Stimulated activated effector memory CD8-positive, alpha-beta T cell treated with anti-CD3 and anti-CD28 coated beads, Interleukin-12 subunit alpha, Interleukin-12 subunit beta, amount 100 ng/mL, for 72 hours (primary cell): ENCODE results near the gene KLHL13.

Source experiments
- ATAC-seq: fragments of 150-1000 bp; cut with Tn5 transposase; 2 replicates; pipeline ENCODE4 v1.10.0; 2021
- DNase-seq, 2 donors: peaks; one replicate each; pipeline ENCODE4 v3.0.0; 2021 to 2022; ENCODE audit warnings: low spot score in 2 of 2
- H3K27ac Mint-ChIP-seq: one replicate; pipeline ENCODE4 v1.8.0; 2022; ENCODE audit warnings: mild to moderate bottlenecking, mixed read lengths
- H3K36me3 Mint-ChIP-seq: one replicate; pipeline ENCODE4 v1.8.0; 2022; ENCODE audit warnings: mild to moderate bottlenecking, mixed read lengths
- H3K4me1 Mint-ChIP-seq: one replicate; pipeline ENCODE4 v1.8.0; 2022; ENCODE audit warnings: mixed read lengths
- H3K4me3 Mint-ChIP-seq: one replicate; pipeline ENCODE4 v1.8.0; 2022; ENCODE audit warnings: mild to moderate bottlenecking, mixed read lengths
- H3K9me3 Mint-ChIP-seq: one replicate; pipeline ENCODE4 v1.8.0; 2022; ENCODE audit warnings: mixed read lengths

The KLHL13 gene

DNA sequence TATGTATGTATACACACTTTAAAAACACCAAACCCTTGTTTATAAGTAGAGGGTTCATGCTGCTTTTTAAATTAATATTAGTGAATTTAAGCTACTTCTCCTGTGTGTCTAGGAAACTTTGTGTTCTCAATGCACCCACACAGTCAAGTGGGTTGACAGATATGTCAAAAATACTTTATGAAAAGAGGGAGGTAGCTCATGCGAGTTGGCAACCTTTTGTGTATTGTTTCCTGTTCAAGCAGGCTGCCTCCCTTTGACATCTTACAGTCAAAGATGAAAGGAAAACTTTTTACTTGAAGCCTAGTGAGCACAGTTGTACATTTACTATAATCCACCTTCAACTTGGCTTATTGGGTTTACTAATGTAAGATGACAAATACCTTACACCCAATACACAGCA is 218.4 kb downstream of the KLHL13 start:
- no peak overlapping the region for H3K27ac Mint-ChIP-seq
- no peaks in the 10 kb centered on the region for H3K9me3 Mint-ChIP-seq
- no peak for ATAC-seq
- no peak overlapping the region for H3K4me3 Mint-ChIP-seq
- H3K36me3 Mint-ChIP-seq: no peaks in the 10 kb centered on the region
- no peaks in the 10 kb centered on the region for H3K4me1 Mint-ChIP-seq
- no peak for DNase-seq

DNA sequence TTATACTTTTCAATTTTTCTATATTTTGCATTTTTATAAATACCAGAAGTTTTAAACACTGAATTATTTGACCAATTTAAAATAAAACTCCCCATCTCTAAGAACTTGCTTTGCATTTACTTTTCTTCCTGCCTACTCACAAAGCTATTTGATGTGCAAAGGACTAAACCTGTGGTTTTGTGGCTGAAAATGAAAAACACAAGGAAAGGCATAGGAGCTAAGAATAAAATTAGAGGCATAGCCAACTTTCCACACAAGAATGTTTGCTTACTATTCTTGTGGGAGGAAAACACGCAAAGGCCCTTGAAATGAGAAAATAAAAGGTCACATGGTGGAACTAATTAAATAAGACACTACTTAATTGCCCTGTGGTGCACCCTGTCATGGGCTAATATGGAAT is 221.2 kb downstream of the KLHL13 start:
- H3K27ac Mint-ChIP-seq: no peak overlapping the region
- ATAC-seq (no peak), DNase-seq (no peak)
- no peaks in the 10 kb centered on the region for H3K4me1 Mint-ChIP-seq
- H3K36me3 Mint-ChIP-seq: no peaks in the 10 kb centered on the region
- no peaks in the 10 kb centered on the region for H3K9me3 Mint-ChIP-seq
- H3K4me3 Mint-ChIP-seq: no peak overlapping the region

DNA sequence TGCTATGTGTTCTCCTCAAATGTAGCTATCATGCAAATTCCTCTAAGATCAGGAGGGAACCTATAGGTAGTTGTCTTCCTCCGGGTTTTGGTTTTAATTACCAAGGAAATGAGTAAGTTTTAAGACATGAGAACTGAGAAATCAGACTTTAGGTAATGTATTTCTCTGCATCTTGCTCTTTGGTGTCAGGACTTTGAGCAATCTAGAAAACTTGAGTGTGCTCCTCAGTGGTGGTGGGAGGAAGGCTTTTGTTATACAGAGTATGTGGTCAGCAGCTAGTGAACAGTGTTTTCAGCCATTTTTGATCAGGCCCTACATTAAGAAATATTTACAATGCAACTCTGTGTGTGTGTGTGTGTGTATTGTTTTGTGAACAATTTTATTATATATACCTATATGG is 224.1 kb downstream of the KLHL13 start:
- no peak overlapping the region for H3K4me3 Mint-ChIP-seq
- no peak for ATAC-seq
- H3K36me3 Mint-ChIP-seq: no peaks in the 10 kb centered on the region
- no peak for DNase-seq
- no peaks in the 10 kb centered on the region for H3K9me3 Mint-ChIP-seq
- H3K4me1 Mint-ChIP-seq: no peaks in the 10 kb centered on the region
- no peak overlapping the region for H3K27ac Mint-ChIP-seq

DNA sequence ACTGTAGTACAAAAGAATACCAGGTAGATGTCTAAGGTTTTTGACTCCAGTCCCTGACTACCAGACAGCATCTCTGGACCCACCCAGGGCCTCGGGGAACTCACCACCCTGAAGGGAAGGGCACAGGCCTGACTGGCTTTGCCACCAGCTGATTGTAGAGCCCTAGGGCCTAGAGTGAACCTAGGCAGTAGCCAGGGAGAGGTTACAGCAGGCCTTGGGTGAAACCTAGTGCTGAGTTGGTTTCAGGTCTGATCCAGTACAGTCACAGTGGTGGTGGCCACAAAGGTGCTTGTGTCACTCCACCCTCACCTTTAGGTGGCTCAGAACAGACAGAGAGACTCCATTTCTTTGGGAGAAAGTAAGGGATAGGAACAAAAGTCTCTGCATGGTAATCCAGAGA is 244.8 kb downstream of the KLHL13 start:
- Mint-ChIP-seq H3K9me3 (peaks cover 9% of the 10 kb centered on the region), H3K4me3 (no peak overlapping the region), H3K27ac (no peak overlapping the region), H3K36me3 (no peaks in the 10 kb centered on the region), H3K4me1 (no peaks in the 10 kb centered on the region)
- ATAC-seq (no peak), DNase-seq (no peak)

- no peaks in the 10 kb centered on the region for H3K36me3 Mint-ChIP-seq
- H3K27ac Mint-ChIP-seq: no peak overlapping the region
- no peak overlapping the region for H3K4me3 Mint-ChIP-seq
Measured at GRCh38 chrX:117860517-117860916, 256.1 kb downstream of the KLHL13 start.

DNA sequence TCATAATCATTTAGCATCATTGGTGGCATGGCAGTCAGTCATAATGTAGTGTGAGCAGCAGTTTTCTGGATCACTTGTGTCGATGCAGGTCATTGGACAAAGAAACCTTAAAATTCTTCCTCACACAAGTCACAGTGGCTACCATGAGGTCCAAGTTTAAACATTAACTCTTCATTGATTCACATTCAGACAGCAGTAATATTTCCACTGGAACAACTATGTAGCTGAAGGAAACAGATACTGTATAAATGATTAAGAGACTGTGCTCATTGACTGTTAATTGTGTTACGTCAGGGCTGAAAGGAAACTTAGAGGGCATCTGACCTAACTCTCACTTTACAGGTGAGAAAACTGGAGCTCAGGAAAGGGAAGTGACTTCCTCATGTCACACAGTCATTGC is 261.8 kb downstream of the KLHL13 start:
- Mint-ChIP-seq H3K9me3 (peaks cover 4% of the 10 kb centered on the region), H3K36me3 (no peaks in the 10 kb centered on the region), H3K27ac (no peak overlapping the region), H3K4me1 (no peaks in the 10 kb centered on the region), H3K4me3 (no peak overlapping the region)
- ATAC-seq (no peak), DNase-seq (no peak)

More at GRCh38 chrX:117860517-117860916, 256.1 kb downstream of the KLHL13 start:
- Mint-ChIP-seq H3K9me3 (peaks cover 2% of the 10 kb centered on the region), H3K4me1 (no peaks in the 10 kb centered on the region)
- DNase-seq: no peak
- no peak for ATAC-seq

- H3K4me3 Mint-ChIP-seq: no peak overlapping the region
- peaks cover 3% of the 10 kb centered on the region for H3K9me3 Mint-ChIP-seq
- no peaks in the 10 kb centered on the region for H3K36me3 Mint-ChIP-seq
- ATAC-seq: no peak
- H3K27ac Mint-ChIP-seq: no peak overlapping the region
- no peaks in the 10 kb centered on the region for H3K4me1 Mint-ChIP-seq
- no peak for DNase-seq
Measured at GRCh38 chrX:117851025-117851424, 265.6 kb downstream of the KLHL13 start.
